ENCODE results near the gene DNAL1. TPM values are rescaled to one million over a fixed set of nuclear protein-coding genes. Genes with fewer than 3 reads are reported as not detected.

Gene DNAL1
- polyA plus RNA-seq, 2 donors: 1.7 to 2.5 TPM

- peaks cover 21 to 50% of the 10 kb centered on the region in 2 donors for H3K36me3 ChIP-seq (ENCODE audit: control insufficient read depth in 2 of 2, insufficient read depth in 2 of 2, low read length in 1 of 2)
- peak overlapping the region; percentile 31 to 50 for H3K27ac ChIP-seq (ENCODE audit: low read depth in 2 of 2, low read length in 1 of 2)
- H3K9me3 ChIP-seq (ENCODE audit: control insufficient read depth in 2 of 2, insufficient read depth in 1 of 2, low read depth in 1 of 2, low read length in 1 of 2): no peaks in the 10 kb centered on the region
- H3K4me1 ChIP-seq (ENCODE audit: control insufficient read depth in 2 of 2, insufficient read depth in 2 of 2, low read length in 1 of 2): peaks cover 7 to 14% of the 10 kb centered on the region in 2 donors
- WGBS, 2 donors: 72% methylated on average over 13 to 14 of the region's 14 CpGs
- no peaks in the 10 kb centered on the region for H3K27me3 ChIP-seq (ENCODE audit: control insufficient read depth in 1 of 2, insufficient read depth in 2 of 2, low read length in 2 of 2)
- no peak overlapping the region for H3K4me3 ChIP-seq (ENCODE audit: low read depth in 1 of 2, low read length in 2 of 2)
Measured at GRCh38 chr14:73726025-73726961, 81.5 kb downstream of the DNAL1 start.

- Histone ChIP-seq H3K9me3 (ENCODE audit: control insufficient read depth in 2 of 2, insufficient read depth in 1 of 2, low read depth in 1 of 2, low read length in 1 of 2) (no peaks in the 10 kb centered on the region), H3K27me3 (ENCODE audit: control insufficient read depth in 1 of 2, insufficient read depth in 2 of 2, low read length in 2 of 2) (no peaks in the 10 kb centered on the region), H3K4me3 (ENCODE audit: low read depth in 1 of 2, low read length in 2 of 2) (no peak overlapping the region), H3K36me3 (ENCODE audit: control insufficient read depth in 2 of 2, insufficient read depth in 2 of 2, low read length in 1 of 2) (peaks cover 18 to 45% of the 10 kb centered on the region in 2 donors), H3K27ac (ENCODE audit: low read depth in 2 of 2, low read length in 1 of 2) (peak overlapping the region in 1 of 2 donors; percentile 50), H3K4me1 (ENCODE audit: control insufficient read depth in 2 of 2, insufficient read depth in 2 of 2, low read length in 1 of 2) (peaks cover 7 to 14% of the 10 kb centered on the region in 2 donors)
- WGBS, 2 donors: 89% methylated on average over 7 of the region's 7 CpGs
Measured at GRCh38 chr14:73727166-73727565, 82.4 kb downstream of the DNAL1 start.

- 27 to 32% methylated on average over 6 of the region's 6 CpGs for WGBS, 2 donors
- no peaks in the 10 kb centered on the region for H3K27me3 ChIP-seq (ENCODE audit: control insufficient read depth in 1 of 2, insufficient read depth in 2 of 2, low read length in 2 of 2)
- peaks cover 14 to 39% of the 10 kb centered on the region in 2 donors for H3K36me3 ChIP-seq (ENCODE audit: control insufficient read depth in 2 of 2, insufficient read depth in 2 of 2, low read length in 1 of 2)
- H3K4me1 ChIP-seq (ENCODE audit: control insufficient read depth in 2 of 2, insufficient read depth in 2 of 2, low read length in 1 of 2): peaks cover 7 to 14% of the 10 kb centered on the region in 2 donors
- H3K9me3 ChIP-seq (ENCODE audit: control insufficient read depth in 2 of 2, insufficient read depth in 1 of 2, low read depth in 1 of 2, low read length in 1 of 2): no peaks in the 10 kb centered on the region
- H3K4me3 ChIP-seq (ENCODE audit: low read depth in 1 of 2, low read length in 2 of 2): no peak overlapping the region
- H3K27ac ChIP-seq (ENCODE audit: low read depth in 2 of 2, low read length in 1 of 2): peak overlapping the region; percentile 67 to 73
Measured at GRCh38 chr14:73728717-73729330, 84.0 kb downstream of the DNAL1 start.

GRCh38 chr14:73729556-73730265 is 84.9 kb downstream of the DNAL1 start:
- Histone ChIP-seq H3K9me3 (ENCODE audit: control insufficient read depth in 2 of 2, insufficient read depth in 1 of 2, low read depth in 1 of 2, low read length in 1 of 2) (no peaks in the 10 kb centered on the region), H3K27me3 (ENCODE audit: control insufficient read depth in 1 of 2, insufficient read depth in 2 of 2, low read length in 2 of 2) (no peaks in the 10 kb centered on the region), H3K27ac (ENCODE audit: low read depth in 2 of 2, low read length in 1 of 2) (peak overlapping the region in 1 of 2 donors; percentile 5), H3K4me3 (ENCODE audit: low read depth in 1 of 2, low read length in 2 of 2) (no peak overlapping the region), H3K4me1 (ENCODE audit: control insufficient read depth in 2 of 2, insufficient read depth in 2 of 2, low read length in 1 of 2) (peaks cover 7 to 14% of the 10 kb centered on the region in 2 donors), H3K36me3 (ENCODE audit: control insufficient read depth in 2 of 2, insufficient read depth in 2 of 2, low read length in 1 of 2) (peaks cover 14 to 40% of the 10 kb centered on the region in 2 donors)
- 93 to 94% methylated on average over 23 of the region's 23 CpGs for WGBS, 2 donors

- no peaks in the 10 kb centered on the region for H3K27me3 ChIP-seq (ENCODE audit: control insufficient read depth in 1 of 2, insufficient read depth in 2 of 2, low read length in 2 of 2)
- peaks cover 8 to 28% of the 10 kb centered on the region in 2 donors for H3K36me3 ChIP-seq (ENCODE audit: control insufficient read depth in 2 of 2, insufficient read depth in 2 of 2, low read length in 1 of 2)
- H3K27ac ChIP-seq (ENCODE audit: low read depth in 2 of 2, low read length in 1 of 2): peak overlapping the region in 1 of 2 donors; percentile 6
- 73 to 74% methylated on average over 3 of the region's 3 CpGs for WGBS, 2 donors
- no peaks in the 10 kb centered on the region for H3K9me3 ChIP-seq (ENCODE audit: control insufficient read depth in 2 of 2, insufficient read depth in 1 of 2, low read depth in 1 of 2, low read length in 1 of 2)
- no peak overlapping the region for H3K4me3 ChIP-seq (ENCODE audit: low read depth in 1 of 2, low read length in 2 of 2)
- H3K4me1 ChIP-seq (ENCODE audit: control insufficient read depth in 2 of 2, insufficient read depth in 2 of 2, low read length in 1 of 2): peaks cover 4 to 14% of the 10 kb centered on the region in 2 donors
Measured at GRCh38 chr14:73731111-73731510, 86.3 kb downstream of the DNAL1 start.

- WGBS, 2 donors: 77 to 82% methylated on average over 3 of the region's 3 CpGs
- H3K27me3 ChIP-seq (ENCODE audit: control insufficient read depth in 1 of 2, insufficient read depth in 2 of 2, low read length in 2 of 2): no peaks in the 10 kb centered on the region
- H3K36me3 ChIP-seq (ENCODE audit: control insufficient read depth in 2 of 2, insufficient read depth in 2 of 2, low read length in 1 of 2): peaks cover 7 to 22% of the 10 kb centered on the region in 2 donors
- no peaks in the 10 kb centered on the region for H3K9me3 ChIP-seq (ENCODE audit: control insufficient read depth in 2 of 2, insufficient read depth in 1 of 2, low read depth in 1 of 2, low read length in 1 of 2)
- H3K27ac ChIP-seq (ENCODE audit: low read depth in 2 of 2, low read length in 1 of 2): peak overlapping the region in 1 of 2 donors; percentile 67
- H3K4me1 ChIP-seq (ENCODE audit: control insufficient read depth in 2 of 2, insufficient read depth in 2 of 2, low read length in 1 of 2): peaks cover 0 to 8% of the 10 kb centered on the region in 2 donors
- H3K4me3 ChIP-seq (ENCODE audit: low read depth in 1 of 2, low read length in 2 of 2): no peak overlapping the region
Measured at GRCh38 chr14:73732006-73732405, 87.2 kb downstream of the DNAL1 start.

- 88 to 89% methylated on average over 13 of the region's 13 CpGs for WGBS, 2 donors
- no peaks in the 10 kb centered on the region for H3K27me3 ChIP-seq (ENCODE audit: control insufficient read depth in 1 of 2, insufficient read depth in 2 of 2, low read length in 2 of 2)
- H3K27ac ChIP-seq (ENCODE audit: low read depth in 2 of 2, low read length in 1 of 2): no peak overlapping the region
- peaks cover 10 to 27% of the 10 kb centered on the region in 2 donors for H3K36me3 ChIP-seq (ENCODE audit: control insufficient read depth in 2 of 2, insufficient read depth in 2 of 2, low read length in 1 of 2)
- H3K4me1 ChIP-seq (ENCODE audit: control insufficient read depth in 2 of 2, insufficient read depth in 2 of 2, low read length in 1 of 2): peaks cover 7 to 29% of the 10 kb centered on the region in 2 donors
- no peaks in the 10 kb centered on the region for H3K9me3 ChIP-seq (ENCODE audit: control insufficient read depth in 2 of 2, insufficient read depth in 1 of 2, low read depth in 1 of 2, low read length in 1 of 2)
- no peak overlapping the region for H3K4me3 ChIP-seq (ENCODE audit: low read depth in 1 of 2, low read length in 2 of 2)
Measured at GRCh38 chr14:73736842-73737241, 92.1 kb downstream of the DNAL1 start.

GRCh38 chr14:73738518-73739173 is 93.9 kb downstream of the DNAL1 start:
- H3K4me1 ChIP-seq (ENCODE audit: control insufficient read depth in 2 of 2, insufficient read depth in 2 of 2, low read length in 1 of 2): peaks cover 21 to 46% of the 10 kb centered on the region in 2 donors
- H3K27me3 ChIP-seq (ENCODE audit: control insufficient read depth in 1 of 2, insufficient read depth in 2 of 2, low read length in 2 of 2): no peaks in the 10 kb centered on the region
- H3K9me3 ChIP-seq (ENCODE audit: control insufficient read depth in 2 of 2, insufficient read depth in 1 of 2, low read depth in 1 of 2, low read length in 1 of 2): no peaks in the 10 kb centered on the region
- H3K4me3 ChIP-seq (ENCODE audit: low read depth in 1 of 2, low read length in 2 of 2): no peak overlapping the region
- 89 to 92% methylated on average over 22 of the region's 22 CpGs for WGBS, 2 donors
- peaks cover 10 to 27% of the 10 kb centered on the region in 2 donors for H3K36me3 ChIP-seq (ENCODE audit: control insufficient read depth in 2 of 2, insufficient read depth in 2 of 2, low read length in 1 of 2)
- peak overlapping the region in 1 of 2 donors; percentile 9 for H3K27ac ChIP-seq (ENCODE audit: low read depth in 2 of 2, low read length in 1 of 2)

Measured in esophagus (tissue), 2 donors.